ENCODE data around the gene STAT5A.
"Not testable (repeated sequence)": the region's sequence is repeated elsewhere in the genome, so short reads cannot be mapped to it uniquely, and the experiment has no call there.

Gene STAT5A

DNA sequence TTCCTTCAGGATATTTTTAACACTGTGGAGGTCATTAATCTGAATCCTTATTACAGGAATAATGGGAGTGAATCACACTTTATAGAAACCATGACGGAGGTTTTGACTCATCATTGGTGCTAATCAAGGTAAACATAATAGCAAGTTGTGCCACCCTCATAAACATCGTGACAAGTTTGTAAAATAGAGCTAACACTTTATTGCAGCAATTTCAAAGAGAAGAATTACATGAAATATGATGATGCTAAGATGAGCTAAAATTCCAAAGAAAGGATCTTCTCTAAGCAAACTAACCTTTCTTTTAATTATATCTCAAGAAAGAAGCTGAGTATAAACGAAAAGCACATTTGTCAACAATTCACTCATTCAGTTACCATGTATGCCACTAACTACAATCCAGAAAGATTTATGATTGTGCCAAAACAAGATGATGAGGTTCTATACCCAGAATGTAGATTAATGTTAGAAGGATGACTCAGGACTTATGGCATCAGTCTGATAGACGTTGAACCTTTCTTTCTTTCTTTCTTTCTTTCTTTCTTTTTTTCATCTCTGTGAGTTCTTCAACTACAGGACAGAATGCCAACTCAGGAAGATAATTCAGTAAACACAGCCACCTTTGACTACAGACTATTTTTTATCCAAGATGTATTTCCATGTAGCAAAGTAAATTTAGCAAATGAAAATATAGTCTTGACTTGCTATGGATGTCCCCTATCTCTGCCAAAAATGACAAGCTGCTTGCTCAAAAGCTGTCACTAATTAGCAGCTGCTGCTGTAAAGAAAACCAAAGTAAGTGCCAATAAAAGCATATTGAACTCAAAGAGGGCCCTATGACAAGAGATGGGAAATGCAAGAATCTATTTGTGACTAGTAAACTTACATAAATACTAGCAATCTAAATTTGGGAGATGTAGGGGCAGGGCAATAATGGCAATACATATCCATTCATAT is 35.4 kb upstream of the STAT5A start:
- in situ Hi-C loops (cut with HindIII; ENCODE audit: low sequenced_read_pairs), result no loop called here
- DNase-seq (ENCODE audit: low read depth), result no peak
- no peak overlapping the region for H3K4me3 ChIP-seq (ENCODE audit: low read depth, low read length)
- TF ChIP-seq, protein P1, sequence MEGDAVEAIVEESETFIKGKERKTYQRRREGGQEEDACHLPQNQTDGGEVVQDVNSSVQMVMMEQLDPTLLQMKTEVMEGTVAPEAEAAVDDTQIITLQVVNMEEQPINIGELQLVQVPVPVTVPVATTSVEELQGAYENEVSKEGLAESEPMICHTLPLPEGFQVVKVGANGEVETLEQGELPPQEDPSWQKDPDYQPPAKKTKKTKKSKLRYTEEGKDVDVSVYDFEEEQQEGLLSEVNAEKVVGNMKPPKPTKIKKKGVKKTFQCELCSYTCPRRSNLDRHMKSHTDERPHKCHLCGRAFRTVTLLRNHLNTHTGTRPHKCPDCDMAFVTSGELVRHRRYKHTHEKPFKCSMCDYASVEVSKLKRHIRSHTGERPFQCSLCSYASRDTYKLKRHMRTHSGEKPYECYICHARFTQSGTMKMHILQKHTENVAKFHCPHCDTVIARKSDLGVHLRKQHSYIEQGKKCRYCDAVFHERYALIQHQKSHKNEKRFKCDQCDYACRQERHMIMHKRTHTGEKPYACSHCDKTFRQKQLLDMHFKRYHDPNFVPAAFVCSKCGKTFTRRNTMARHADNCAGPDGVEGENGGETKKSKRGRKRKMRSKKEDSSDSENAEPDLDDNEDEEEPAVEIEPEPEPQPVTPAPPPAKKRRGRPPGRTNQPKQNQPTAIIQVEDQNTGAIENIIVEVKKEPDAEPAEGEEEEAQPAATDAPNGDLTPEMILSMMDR (IDR thresholded peaks at IDR 0.05; ENCODE audit: low read depth, low read length, missing control alignments), result no peak

DNA sequence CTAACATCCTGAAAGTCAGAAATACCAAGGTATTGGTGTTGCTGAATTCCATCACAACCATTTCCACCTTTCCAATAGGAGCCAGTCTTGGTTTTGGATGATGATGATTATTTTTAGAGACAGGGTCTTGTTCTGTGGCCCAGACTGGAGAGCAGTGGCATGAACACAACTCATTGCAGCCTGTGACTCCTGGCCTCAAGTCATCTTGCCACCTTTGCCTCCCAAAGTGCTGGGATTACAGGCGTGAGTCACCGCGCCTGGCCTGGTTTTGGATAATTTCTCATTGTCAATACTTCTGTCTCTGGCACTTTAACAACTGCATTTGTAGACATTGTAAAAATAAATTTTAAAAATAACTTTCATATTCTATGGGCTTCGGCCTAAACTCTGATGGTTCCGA is 34.7 kb upstream of the STAT5A start:
- TF ChIP-seq, protein P1 (IDR thresholded peaks at IDR 0.05; ENCODE audit: low read depth, low read length, missing control alignments), result no peak
- in situ Hi-C loops (cut with HindIII; ENCODE audit: low sequenced_read_pairs), result no loop called here
- DNase-seq (ENCODE audit: low read depth), result no peak
- no peak overlapping the region for H3K4me3 ChIP-seq (ENCODE audit: low read depth, low read length)

- DNase-seq (ENCODE audit: low read depth), result no peak
- TF ChIP-seq, protein P1 (IDR thresholded peaks at IDR 0.05; ENCODE audit: low read depth, low read length, missing control alignments), result no peak
- no peak overlapping the region for H3K4me3 ChIP-seq (ENCODE audit: low read depth, low read length)
- in situ Hi-C loops (cut with HindIII; ENCODE audit: low sequenced_read_pairs), result no loop called here
Measured at GRCh38 chr17:42255445-42255844, 32.9 kb upstream of the STAT5A start.

DNA sequence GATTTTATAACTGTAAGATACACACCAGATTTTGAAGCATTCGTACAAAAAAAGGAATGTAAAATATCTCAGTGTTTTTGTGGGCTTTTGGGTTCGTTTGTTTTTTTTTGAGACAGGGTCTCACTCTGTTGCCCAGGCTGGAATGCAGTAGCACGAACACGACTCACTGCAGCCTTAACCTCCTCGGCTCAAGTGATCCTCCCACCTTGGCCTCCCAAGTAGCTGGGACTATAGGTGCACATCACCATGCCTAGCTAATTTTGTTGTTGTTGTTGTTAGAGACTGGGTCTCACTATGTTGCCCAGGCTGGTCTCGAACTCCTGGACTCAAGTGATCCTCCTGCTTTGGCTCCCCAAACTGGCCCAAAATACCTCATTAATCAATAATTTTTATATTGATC is 28.0 kb upstream of the STAT5A start:
- in situ Hi-C loops (cut with HindIII; ENCODE audit: low sequenced_read_pairs), result no loop called here
- no peak for DNase-seq (ENCODE audit: low read depth)
- H3K4me3 ChIP-seq (ENCODE audit: low read depth, low read length), result no peak overlapping the region
- TF ChIP-seq, protein P1 (IDR thresholded peaks at IDR 0.05; ENCODE audit: low read depth, low read length, missing control alignments), result no peak

GRCh38 chr17:42264366-42264765 is 23.9 kb upstream of the STAT5A start:
- in situ Hi-C loops (cut with HindIII; ENCODE audit: low sequenced_read_pairs); DNase-seq (ENCODE audit: low read depth); H3K4me3 ChIP-seq (ENCODE audit: low read depth, low read length): not testable (repeated sequence)

DNA sequence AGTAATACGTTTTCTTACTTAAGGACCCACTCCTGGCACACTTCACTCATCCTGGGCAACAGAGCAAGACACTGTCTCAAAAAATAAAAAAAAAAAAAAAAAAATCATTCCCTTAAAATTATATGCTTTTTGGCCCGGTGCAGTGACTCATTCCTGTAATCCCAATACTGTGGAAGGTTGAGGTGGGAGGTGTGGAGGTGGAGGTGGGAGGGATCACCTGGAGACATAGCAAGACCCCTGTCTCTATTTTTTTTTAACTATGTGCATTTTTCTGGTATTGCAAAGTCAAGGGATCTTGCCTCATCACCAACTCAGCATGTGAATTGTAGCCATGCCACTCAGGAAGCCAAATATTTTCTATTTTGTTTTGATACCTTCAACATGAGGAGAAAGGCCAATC is 21.8 kb upstream of the STAT5A start:
- TF ChIP-seq, protein P1 (IDR thresholded peaks at IDR 0.05; ENCODE audit: low read depth, low read length, missing control alignments), result no peak
- in situ Hi-C loops (cut with HindIII; ENCODE audit: low sequenced_read_pairs), result no loop called here
- H3K4me3 ChIP-seq (ENCODE audit: low read depth, low read length), result no peak overlapping the region
- DNase-seq (ENCODE audit: low read depth), result no peak

Data from astrocyte of the cerebellum (primary cell).